Ovary (tissue), 3 donors: ENCODE data around the gene UHMK1.

Experiments used
- CTCF ChIP-seq, 3 donors: fragments of 450-650 bp in 2 of 3; fragments of 200-600 bp in 1 of 3; IDR thresholded peaks; one replicate each; pipeline versions ENCODE4 v1.5.1 to v1.8.0; 2016 to 2022; ENCODE audit warnings: antibody characterized with exemption in 3 of 3, mild to moderate bottlenecking in 1 of 3
- POLR2A ChIP-seq: fragments of 450-650 bp; IDR thresholded peaks from one replicate; pipeline ENCODE4 v1.6.1; 2017; ENCODE audit warnings: antibody characterized with exemption, mild to moderate bottlenecking, moderate library complexity
- donor health status: DM: no; HTN: no; CAD: no.

- TF ChIP-seq POLR2A: no peak
- no peak for TF ChIP-seq CTCF (IDR thresholded peaks at IDR 0.05)
Observed at GRCh38 chr1:162476620-162477019, 21.0 kb upstream of the UHMK1 start.
